Small intestine (tissue), 7 donors: Measurements from ENCODE around the gene DLK2. TPM values are rescaled to one million over a fixed set of nuclear protein-coding genes. Genes with fewer than 3 reads are reported as not detected.

Experiments used
- DNase-seq, 2 donors: peaks; one replicate each; pipeline versions ENCODE4 v3.0.0 to v3.0.0-alpha.2; 2013
- FAIRE-seq: peaks from 2 replicates; lab custom pipeline; 2012; peaks lifted over from hg19 to GRCh38; lab: Jason Lieb, UNC
- H3K27ac ChIP-seq, 3 donors: one replicate each; pipeline ENCODE4 v1.5.1; 2013; ENCODE audit warnings: low read length in 2 of 3, mild to moderate bottlenecking in 2 of 3, control low read depth in 1 of 3, inconsistent platforms in 1 of 3, low read depth in 1 of 3, moderate library complexity in 1 of 3
- H3K27me3 ChIP-seq, 3 donors: one replicate each; pipeline ENCODE4 v1.6.1; 2013; ENCODE audit warnings: low read length in 3 of 3, inconsistent platforms in 1 of 3; ENCODE audit not compliant: control insufficient read depth in 3 of 3, insufficient read depth in 3 of 3
- H3K36me3 ChIP-seq, 3 donors: one replicate each; pipeline ENCODE4 v1.6.1; 2013; ENCODE audit warnings: low read length in 3 of 3, inconsistent platforms in 1 of 3, low read depth in 1 of 3, mild to moderate bottlenecking in 1 of 3, moderate library complexity in 1 of 3; ENCODE audit not compliant: control insufficient read depth in 3 of 3, insufficient read depth in 2 of 3
- H3K4me1 ChIP-seq, 3 donors: one replicate each; pipeline ENCODE4 v1.6.1; 2013; ENCODE audit warnings: low read length in 2 of 3, inconsistent platforms in 1 of 3, low read depth in 1 of 3, mild to moderate bottlenecking in 1 of 3, moderate library complexity in 1 of 3; ENCODE audit not compliant: control insufficient read depth in 3 of 3, insufficient read depth in 2 of 3
- H3K4me3 ChIP-seq, 3 donors: one replicate each; pipeline ENCODE4 v1.5.1; 2013; ENCODE audit warnings: low read length in 3 of 3, control low read depth in 1 of 3, inconsistent platforms in 1 of 3, low read depth in 1 of 3, mild to moderate bottlenecking in 1 of 3, moderate library complexity in 1 of 3
- H3K9me3 ChIP-seq, 2 donors: one replicate each; pipeline ENCODE4 v1.6.1; 2013; ENCODE audit warnings: low read depth in 1 of 2, low read length in 1 of 2; ENCODE audit not compliant: control insufficient read depth in 2 of 2, insufficient read depth in 1 of 2
- WGBS, 3 donors: extraction: QIAGEN DNeasy Blood & Tissue Kit; methylation state at CpG; one replicate each; pipeline ENCODE4 v1.1.7; 2013; 5-methylcytosine and 5-hydroxymethylcytosine counted together
- polyA plus RNA-seq, 4 donors: library from polyadenylated mRNA; stranded (reverse) in 3 of 4; unstranded in 1 of 4; fragments of 200-250 nt in 3 of 4; fragments of 120-200 nt in 1 of 4; gene quantifications; one replicate each; pipeline versions ENCODE4 v1.2.1 to v1.2.3, GENCODE V29; 2013
- donor health status: healthy with polysubstance abuse.
- donor health status: control.
- donor health status: control.
- donor health status: Bipolar disorder and iron deficiency.
- donor health status: healthy.

The DLK2 gene
- polyA plus RNA-seq, 4 donors: 0.72 to 1.3 TPM; not detected in 2

DNA sequence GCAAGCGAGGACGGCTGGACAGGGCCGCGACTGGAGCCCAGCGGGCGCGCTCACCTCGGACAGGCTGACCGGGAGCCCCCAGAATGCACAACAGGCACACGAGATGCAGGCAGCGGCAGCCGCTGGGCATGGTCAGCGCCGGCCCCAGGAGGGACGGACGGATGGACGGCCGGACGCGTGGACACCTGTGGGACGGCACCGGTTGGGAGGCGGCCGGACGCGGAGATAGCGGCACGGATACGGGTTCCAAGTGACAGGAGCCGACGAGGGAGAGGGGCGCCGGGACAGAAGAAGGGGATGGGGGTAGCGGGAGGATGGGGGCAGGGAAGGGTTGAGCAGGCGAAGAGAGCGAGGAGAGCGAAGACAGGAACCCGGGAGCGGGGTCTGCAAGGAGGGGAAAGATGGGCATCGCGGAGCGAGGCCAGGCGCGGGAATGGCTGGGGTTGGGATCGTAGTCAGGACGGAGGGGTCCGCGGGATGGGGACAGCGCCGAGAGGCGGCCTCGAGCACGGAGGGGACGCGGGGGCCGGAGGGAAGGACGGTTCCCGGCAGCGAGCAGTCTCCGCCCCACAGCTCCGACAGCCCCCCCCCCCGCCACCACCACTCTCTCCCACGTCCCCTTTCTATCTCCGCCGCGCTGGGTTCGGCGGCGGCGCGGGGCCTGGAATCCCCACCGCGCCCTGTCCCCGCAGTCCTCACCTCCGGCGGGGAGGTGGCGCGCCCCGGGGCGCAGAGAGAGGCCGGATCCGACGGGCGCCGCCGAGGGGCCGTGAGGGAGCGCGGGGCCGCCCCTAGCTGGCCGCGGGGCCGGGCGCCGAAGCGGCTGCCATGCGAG, 435 bp downstream of the DLK2 start:
- H3K4me1 ChIP-seq: peaks cover 0 to 12% (median 0%) of the 10 kb centered on the region in 3 donors
- peak overlapping the region; percentile 41 to 63 (median 54) for H3K4me3 ChIP-seq
- 1% methylated on average over 65 to 96 of the region's 97 CpGs for WGBS, 3 donors
- peak in 1 of 2 donors; percentile 87 for DNase-seq
- peak overlapping the region in 1 of 3 donors; percentile 33 for H3K27ac ChIP-seq
- peaks cover 0 to 5% of the 10 kb centered on the region in 2 donors for H3K9me3 ChIP-seq
- H3K36me3 ChIP-seq: peaks cover 7 to 37% (median 9%) of the 10 kb centered on the region in 3 donors
- peaks cover 0 to 18% (median 8%) of the 10 kb centered on the region in 3 donors for H3K27me3 ChIP-seq
- no peak for FAIRE-seq

DNA sequence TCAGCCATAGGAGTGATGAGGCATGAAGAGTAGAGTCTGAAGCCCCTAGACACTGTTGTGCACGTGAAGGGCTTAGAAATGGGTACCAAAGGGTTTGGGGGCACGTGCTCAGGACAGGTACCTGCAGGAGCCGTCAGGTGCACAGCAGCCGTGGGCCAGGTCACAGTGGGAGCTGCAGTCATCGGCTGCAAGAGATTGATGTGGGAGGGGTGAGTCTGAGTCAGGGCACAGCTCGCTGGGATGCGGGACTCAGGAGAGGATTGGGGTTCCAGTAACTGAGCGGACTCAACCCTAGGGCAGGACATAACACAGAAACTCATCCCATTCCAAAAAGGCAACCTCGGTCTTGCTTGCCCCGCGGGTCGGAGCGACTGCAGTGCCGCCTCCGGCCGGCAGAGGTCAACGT, 1.1 kb downstream of the DLK2 start:
- peaks cover 12 to 43% (median 15%) of the 10 kb centered on the region in 3 donors for H3K36me3 ChIP-seq
- peak overlapping the region in 2 of 3 donors; percentile 54 to 63 for H3K4me3 ChIP-seq
- peaks cover 0 to 12% (median 0%) of the 10 kb centered on the region in 3 donors for H3K4me1 ChIP-seq
- DNase-seq (peak in 1 of 2 donors; percentile 67), FAIRE-seq (no peak)
- WGBS, 3 donors: 10 to 16% (median 14%) methylated on average over 13 to 17 of the region's 17 CpGs
- peaks cover 0 to 5% of the 10 kb centered on the region in 2 donors for H3K9me3 ChIP-seq
- H3K27ac ChIP-seq: no peak overlapping the region
- H3K27me3 ChIP-seq: peaks cover 0 to 15% (median 6%) of the 10 kb centered on the region in 3 donors

DNA sequence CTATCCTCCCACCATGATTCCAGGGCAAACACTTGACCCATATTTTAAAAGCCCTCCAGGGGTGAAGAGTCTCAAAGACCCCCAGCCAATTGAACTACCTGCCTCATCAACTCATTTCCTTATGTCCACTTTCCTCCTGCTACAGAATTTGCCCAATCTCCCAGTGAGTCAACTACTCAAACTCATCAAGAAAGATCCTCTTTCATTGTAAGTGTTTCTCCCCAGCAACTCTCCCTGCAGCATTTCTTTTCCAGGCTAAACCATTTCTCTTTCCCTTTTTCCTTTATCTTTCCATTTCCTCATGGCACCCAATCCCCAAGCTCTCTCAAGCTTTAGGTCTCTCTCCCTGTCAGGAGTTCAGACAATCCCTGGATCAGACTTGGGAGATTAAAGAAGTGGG, 1.5 kb downstream of the DLK2 start:
- Histone ChIP-seq H3K4me1 (peaks cover 0 to 12% (median 0%) of the 10 kb centered on the region in 3 donors), H3K36me3 (peaks cover 12 to 48% (median 15%) of the 10 kb centered on the region in 3 donors), H3K4me3 (no peak overlapping the region), H3K27ac (no peak overlapping the region), H3K9me3 (peaks cover 0 to 5% of the 10 kb centered on the region in 2 donors), H3K27me3 (peaks cover 0 to 15% (median 6%) of the 10 kb centered on the region in 3 donors)
- FAIRE-seq (no peak), DNase-seq (no peak)

DNA sequence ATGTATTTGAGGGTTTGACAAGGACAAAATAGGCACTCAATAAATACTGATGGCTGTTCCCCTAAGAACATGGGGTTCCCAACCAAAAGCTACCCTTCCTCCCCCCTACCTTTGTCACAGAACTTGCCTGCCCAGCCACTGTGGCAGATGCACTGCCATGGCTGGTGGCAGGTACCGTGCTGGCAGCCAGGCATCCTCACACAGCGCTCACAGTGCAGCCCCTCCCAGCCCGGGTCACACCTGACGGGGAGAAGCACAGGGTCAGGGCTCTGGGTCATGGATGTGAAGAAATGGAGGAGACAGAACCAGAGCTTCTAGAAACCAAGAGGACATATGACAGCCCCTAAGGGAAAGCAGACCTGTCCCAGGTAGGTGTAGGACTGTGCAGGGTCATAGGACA, 2.5 kb downstream of the DLK2 start:
- Histone ChIP-seq H3K9me3 (peaks cover 0 to 5% of the 10 kb centered on the region in 2 donors), H3K36me3 (peaks cover 12 to 57% (median 19%) of the 10 kb centered on the region in 3 donors), H3K4me1 (peaks cover 0 to 12% (median 0%) of the 10 kb centered on the region in 3 donors), H3K27me3 (peaks cover 0 to 15% (median 6%) of the 10 kb centered on the region in 3 donors), H3K4me3 (no peak overlapping the region), H3K27ac (no peak overlapping the region)
- FAIRE-seq: no peak
- 92 to 95% (median 94%) methylated on average over 4 of the region's 4 CpGs for WGBS, 3 donors
- DNase-seq: no peak

DNA sequence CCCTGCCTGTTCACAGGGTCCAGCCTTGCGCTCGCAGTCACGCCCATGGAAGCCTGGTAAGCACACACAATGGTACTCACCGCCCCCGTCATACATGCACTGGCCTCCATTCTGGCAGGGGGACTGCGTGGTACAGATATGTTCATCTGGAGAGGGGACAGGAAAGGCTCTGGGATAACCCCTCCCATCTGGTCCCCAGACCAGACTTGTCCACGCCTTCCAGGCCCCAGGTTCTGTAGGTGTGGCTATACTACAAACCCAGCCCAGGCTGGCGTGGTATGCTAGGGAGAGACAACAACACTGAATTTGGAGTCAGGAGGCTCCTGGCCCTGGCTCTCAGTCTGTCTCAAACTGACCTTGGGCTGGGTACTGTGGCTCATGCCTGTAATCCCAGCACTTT, 3.4 kb downstream of the DLK2 start:
- DNase-seq: no peak
- H3K27ac ChIP-seq: no peak overlapping the region
- H3K36me3 ChIP-seq: peaks cover 12 to 67% (median 19%) of the 10 kb centered on the region in 3 donors
- no peak overlapping the region for H3K4me3 ChIP-seq
- WGBS, 3 donors: 90 to 92% (median 91%) methylated on average over 8 of the region's 8 CpGs
- H3K27me3 ChIP-seq: peaks cover 0 to 15% (median 6%) of the 10 kb centered on the region in 3 donors
- peaks cover 0 to 12% (median 0%) of the 10 kb centered on the region in 3 donors for H3K4me1 ChIP-seq
- FAIRE-seq: no peak
- peaks cover 0 to 5% of the 10 kb centered on the region in 2 donors for H3K9me3 ChIP-seq

DNA sequence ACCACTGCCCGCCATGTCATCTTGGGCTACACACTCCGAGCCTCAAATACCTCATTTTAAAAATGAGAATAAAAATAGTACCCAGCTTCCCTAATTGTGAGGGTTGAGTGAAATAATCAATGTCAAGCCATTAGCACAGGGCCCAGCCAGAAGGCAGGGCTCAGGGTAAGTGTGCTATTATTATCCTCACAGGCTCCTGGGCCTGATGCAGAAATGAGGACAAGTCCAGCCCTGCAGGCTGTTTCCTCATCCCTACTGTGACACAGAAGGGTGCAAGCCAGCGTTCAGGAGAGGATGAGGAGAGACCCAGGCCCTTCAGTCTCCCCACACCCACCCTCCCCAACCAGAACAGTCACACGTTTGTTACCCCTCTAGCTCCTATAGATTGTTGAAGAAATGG, 4.0 kb downstream of the DLK2 start:
- peaks cover 0 to 9% (median 2%) of the 10 kb centered on the region in 3 donors for H3K27me3 ChIP-seq

DNA sequence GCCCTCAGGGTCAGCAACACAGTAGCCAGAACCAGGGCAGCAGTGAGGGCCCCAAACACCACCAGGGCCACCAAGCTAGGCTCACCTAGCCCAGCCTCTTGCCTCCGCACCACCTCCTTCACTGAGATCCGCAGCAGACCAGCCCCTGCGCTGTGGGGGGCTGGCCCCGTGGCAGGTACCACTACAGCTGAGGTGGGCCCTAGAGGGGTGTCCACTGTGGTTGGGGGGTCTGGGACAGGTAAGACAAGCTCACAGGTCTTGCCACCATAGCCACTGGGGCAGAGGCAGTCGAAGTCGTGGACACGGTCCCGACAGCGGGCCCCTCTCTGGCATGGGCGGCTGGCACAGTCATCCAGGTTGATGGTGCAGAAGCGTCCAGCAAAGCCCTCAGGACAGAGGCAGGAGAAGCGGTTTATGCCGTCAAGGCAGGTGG, 4.6 kb downstream of the DLK2 start:
- peaks cover 0 to 3% (median 0%) of the 10 kb centered on the region in 3 donors for H3K27me3 ChIP-seq
- peaks cover 0 to 6% (median 0%) of the 10 kb centered on the region in 3 donors for H3K4me1 ChIP-seq
- no peaks in the 10 kb centered on the region for H3K9me3 ChIP-seq
- no peak overlapping the region for H3K27ac ChIP-seq
- WGBS, 3 donors: 92 to 98% (median 96%) methylated on average over 12 to 13 of the region's 13 CpGs
- no peak for FAIRE-seq
- DNase-seq: no peak
- H3K4me3 ChIP-seq: no peak overlapping the region
- peaks cover 12 to 76% (median 23%) of the 10 kb centered on the region in 3 donors for H3K36me3 ChIP-seq

More for the DNA sequence above, 4.0 kb downstream of the DLK2 start:
- H3K27ac ChIP-seq: no peak overlapping the region
- 78 to 93% (median 82%) methylated on average over 4 of the region's 4 CpGs for WGBS, 3 donors
- H3K36me3 ChIP-seq: peaks cover 12 to 70% (median 22%) of the 10 kb centered on the region in 3 donors
- DNase-seq (no peak), FAIRE-seq (no peak)
- no peaks in the 10 kb centered on the region for H3K9me3 ChIP-seq
- H3K4me3 ChIP-seq: no peak overlapping the region
- H3K4me1 ChIP-seq: peaks cover 0 to 12% (median 0%) of the 10 kb centered on the region in 3 donors

DNA sequence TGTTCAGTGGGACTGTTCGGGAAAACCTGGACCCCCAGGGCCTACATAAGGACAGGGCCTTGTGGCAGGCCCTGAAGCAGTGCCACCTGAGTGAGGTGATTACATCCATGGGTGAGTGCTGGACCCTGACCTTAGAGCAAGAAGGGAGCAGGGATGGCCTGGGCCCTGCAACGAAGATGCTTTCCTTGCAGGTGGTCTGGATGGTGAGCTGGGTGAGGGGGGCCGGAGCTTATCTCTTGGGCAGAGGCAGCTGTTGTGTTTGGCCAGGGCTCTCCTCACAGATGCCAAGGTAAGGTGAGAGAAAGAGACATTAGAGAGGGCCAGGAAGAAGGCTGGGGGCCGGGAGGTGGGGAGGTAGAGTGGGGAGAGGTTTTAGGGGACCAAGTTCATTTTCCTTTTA, 6.4 kb downstream of the DLK2 start:
- Histone ChIP-seq H3K27me3 (no peaks in the 10 kb centered on the region), H3K27ac (no peak overlapping the region), H3K9me3 (no peaks in the 10 kb centered on the region), H3K36me3 (peaks cover 24 to 90% (median 24%) of the 10 kb centered on the region in 3 donors), H3K4me1 (no peaks in the 10 kb centered on the region), H3K4me3 (no peak overlapping the region)
- DNase-seq (no peak), FAIRE-seq (no peak)
- 96 to 97% (median 96%) methylated on average over 4 of the region's 4 CpGs for WGBS, 3 donors
